SK-N-SH treated with all-trans-retinoic acid at 6 μM for 48 hours (cell line): ENCODE results near the gene S100A4.
"Not testable (repeated sequence)": the region's sequence is repeated elsewhere in the genome, so short reads cannot be mapped to it uniquely, and the experiment has no call there.

Experiments
- BACH2 ChIP-seq: fragments of 250-450 bp; sonication (Bioruptor Pico); IDR thresholded peaks from 2 replicates; pipeline ENCODE4 v1.9.0; 2021; ENCODE audit warnings: mild to moderate bottlenecking, borderline replicate concordance
- OSR1 ChIP-seq: fragments of 250-450 bp; sonication (Bioruptor Pico); IDR thresholded peaks from 2 replicates; pipeline ENCODE4 v1.8.0; 2022; ENCODE audit warnings: moderate library complexity, mild to moderate bottlenecking, inconsistent platforms
- RARB ChIP-seq: fragments of 250-450 bp; sonication (Bioruptor Pico); IDR thresholded peaks from 2 replicates; pipeline ENCODE4 v1.8.0; 2021; ENCODE audit warnings: mild to moderate bottlenecking, moderate library complexity
- ZNF70 ChIP-seq: fragments of 450-650 bp; formaldehyde crosslinking; IDR thresholded peaks from 2 replicates; pipeline ENCODE4 v1.5.0; 2020; ENCODE audit warnings: mild to moderate bottlenecking, moderate library complexity

DNA sequence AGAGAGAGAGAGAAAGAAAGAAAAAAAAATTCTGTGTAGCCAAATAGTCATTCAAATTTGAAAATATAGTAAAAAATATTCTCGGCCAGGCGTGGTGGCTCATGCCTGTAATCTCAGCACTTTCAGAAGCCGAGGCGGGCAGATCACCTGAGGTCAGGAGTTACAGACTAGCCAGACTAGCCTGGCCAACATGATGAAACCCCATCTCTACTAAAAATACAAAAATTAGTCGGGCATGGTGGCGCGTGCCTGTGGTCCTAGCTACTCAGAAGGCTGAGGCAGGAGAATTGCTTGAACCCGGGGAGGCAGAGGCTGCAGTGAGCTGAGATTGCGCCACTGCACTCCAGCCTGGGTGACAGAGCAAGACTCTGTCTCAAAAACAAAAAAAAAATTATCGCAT is 42.4 kb upstream of the S100A4 start:
- not testable (repeated sequence) for TF ChIP-seq RARB, OSR1, ZNF70, BACH2 (CRISPR knock-in tag)
